Skeletal muscle satellite cell (primary cell): ENCODE results near the gene TRIM33. TPM values are rescaled to one million over a fixed set of nuclear protein-coding genes. Genes with fewer than 3 reads are reported as not detected.

Experiments
- H3K27me3 ChIP-seq: 2 replicates; pipeline ENCODE4 v1.7.0; 2013; ENCODE audit warnings: low read length; ENCODE audit not compliant: control insufficient read depth, insufficient read depth
- H3K36me3 ChIP-seq: 2 replicates; pipeline ENCODE4 v1.7.0; 2013; ENCODE audit warnings: mild to moderate bottlenecking, control low read depth, low read length; ENCODE audit not compliant: insufficient read depth
- H3K4me1 ChIP-seq: 2 replicates; pipeline ENCODE4 v1.7.0; 2013; ENCODE audit warnings: low read length; ENCODE audit not compliant: control insufficient read depth, insufficient read depth
- H3K4me2 ChIP-seq: 2 replicates; pipeline ENCODE4 v1.7.0; 2013; ENCODE audit warnings: mild to moderate bottlenecking, low read length
- H3K4me3 ChIP-seq: 2 replicates; pipeline ENCODE4 v1.7.0; 2013; ENCODE audit warnings: low read length
- H3K9ac ChIP-seq: 2 replicates; pipeline ENCODE4 v1.7.0; 2013; ENCODE audit warnings: mild to moderate bottlenecking, low read depth, low read length, moderate library complexity
- H3K9me3 ChIP-seq: replicated peaks from 2 replicates; pipeline ENCODE4 v1.7.0; 2013; ENCODE audit warnings: mild to moderate bottlenecking, control low read depth, low read length
- small RNA-seq: library from RNA; depleted of rRNA; stranded (forward); fragments of <200 nt; gene quantifications from one replicate; pipeline ENCODE3, GENCODE V24; 2012

TRIM33 gene

GRCh38 chr1:114345930-114346479 is 165.0 kb downstream of the TRIM33 start:
- peaks cover 29% of the 10 kb centered on the region for H3K4me1 ChIP-seq
- H3K36me3 ChIP-seq = no peaks in the 10 kb centered on the region
- H3K4me2 ChIP-seq = peak overlapping the region; percentile 94
- peak overlapping the region; percentile 68 for H3K4me3 ChIP-seq
- no peaks in the 10 kb centered on the region for H3K9me3 ChIP-seq
- peak overlapping the region; percentile 79 for H3K9ac ChIP-seq
- peaks cover 8% of the 10 kb centered on the region for H3K27me3 ChIP-seq

- H3K4me1 ChIP-seq = peaks cover 29% of the 10 kb centered on the region
Observed at GRCh38 chr1:114344656-114345055, 166.3 kb downstream of the TRIM33 start.

More at GRCh38 chr1:114344656-114345055, 166.3 kb downstream of the TRIM33 start:
- Histone ChIP-seq H3K36me3 (no peaks in the 10 kb centered on the region), H3K4me3 (no peak overlapping the region), H3K4me2 (no peak overlapping the region), H3K9me3 (no peaks in the 10 kb centered on the region), H3K27me3 (peaks cover 5% of the 10 kb centered on the region), H3K9ac (no peak overlapping the region)

Small RNA genes within 50 kb of the gene (small RNA-seq; reads per million reads assigned to genes)
- gene RF00019 = not detected
